ENCODE data around the gene PIGZ. TPM values are rescaled to one million over a fixed set of nuclear protein-coding genes. Genes with fewer than 3 reads are reported as not detected.
A peak's percentile ranks its signal among the peaks of the same experiment; 100 is the strongest.

PIGZ gene
- total and polyA plus RNA-seq, 9 of the 15 experiments (the other 6 are each of a cell fraction or from before 2014, with no cell fraction given) = 0.15 to 1.8 (median 0.76) TPM

GRCh38 chr3:197002701-197003454, 34.2 kb upstream of the PIGZ start (continued):
- TF ChIP-seq CCNT2 (IDR thresholded peaks at IDR 0.05; ENCODE audit: borderline replicate concordance, extremely low read depth, insufficient read length, low read depth, low read length) = peak; percentile 83
- TF ChIP-seq TAF7 (tag; IDR thresholded peaks at IDR 0.05) = no peak
- no peak for TF ChIP-seq KLF1 (tag; IDR thresholded peaks at IDR 0.05)
- no peak for TF ChIP-seq PML (IDR thresholded peaks at IDR 0.05; ENCODE audit: low read length)
- TF ChIP-seq XRCC5 (IDR thresholded peaks at IDR 0.05; ENCODE audit: low read depth, low read length) = 0 out of 2 replicates have a peak, but pooled peaks have one; percentile 46
- peak; percentile 58; the same call in 1 of the 2 replicates for TF ChIP-seq STAG1 (CRISPR knock-in tag; IDR thresholded peaks at IDR 0.05; ENCODE audit: borderline replicate concordance)
- TF ChIP-seq CTCFL (IDR thresholded peaks at IDR 0.05; ENCODE audit: borderline replicate concordance, insufficient read depth, low read depth, low read length, poor library complexity, severe bottlenecking) = peak; percentile 65
- TF ChIP-seq ERF (CRISPR knock-in tag; IDR thresholded peaks at IDR 0.05) = no peak
- peak; percentile 47 to 69 for TF ChIP-seq RAD21 (CRISPR knock-in tag; conservative IDR thresholded peaks at IDR 0.05 in 1 of 2, IDR thresholded peaks at IDR 0.05 in 1 of 2)
- peak; percentile 96 for TF ChIP-seq HMGXB4 (CRISPR knock-in tag; IDR thresholded peaks at IDR 0.05)
- no peak for TF ChIP-seq NEUROD1 (IDR thresholded peaks at IDR 0.05; ENCODE audit: borderline replicate concordance, low read depth, low read length, partially characterized antibody)
- no peak for TF ChIP-seq ZFP36 (IDR thresholded peaks at IDR 0.05; ENCODE audit: low read depth, low read length, partially characterized antibody)
- TF ChIP-seq MTF1 (CRISPR knock-in tag; IDR thresholded peaks at IDR 0.05; ENCODE audit: borderline replicate concordance) = no peak
- TF ChIP-seq STAT6 (CRISPR knock-in tag; IDR thresholded peaks at IDR 0.05) = no peak
- TF ChIP-seq KDM1A (IDR thresholded peaks at IDR 0.05) = no peak
- TF ChIP-seq RBM15 (IDR thresholded peaks at IDR 0.05; ENCODE audit: insufficient read depth, low read length) = no peak
- no peak for TF ChIP-seq NR2C1 (IDR thresholded peaks at IDR 0.05)
- no peak for TF ChIP-seq NR2C1 (tag; IDR thresholded peaks at IDR 0.05)
- TF ChIP-seq ZFP30 (CRISPR knock-in tag; IDR thresholded peaks at IDR 0.05; ENCODE audit: borderline replicate concordance) = no peak
- TF ChIP-seq CREB3 (tag; conservative IDR thresholded peaks at IDR 0.05; ENCODE audit: low read depth) = no peak
